GM12872 (cell line): Measurements from ENCODE around the gene RFTN2.

Experiments used
- CTCF ChIP-seq: IDR thresholded peaks from 3 replicates; pipeline ENCODE4 v1.5.1; 2011; ENCODE audit warnings: low read depth, mild to moderate bottlenecking, low read length, moderate library complexity; ENCODE audit not compliant: insufficient read depth

The RFTN2 gene

GRCh38 chr2:197591339-197592072, 83.9 kb downstream of the RFTN2 start:
- TF ChIP-seq CTCF, result no peak

- TF ChIP-seq CTCF, result no peak
Observed at GRCh38 chr2:197577446-197577845, 97.9 kb downstream of the RFTN2 start.

- TF ChIP-seq CTCF, result no peak
Observed at GRCh38 chr2:197576631-197577030, 98.8 kb downstream of the RFTN2 start.

- TF ChIP-seq CTCF, result no peak
Observed at GRCh38 chr2:197575987-197576386, 99.4 kb downstream of the RFTN2 start.

GRCh38 chr2:197573608-197574007, 101.8 kb downstream of the RFTN2 start:
- no peak for TF ChIP-seq CTCF

GRCh38 chr2:197571627-197572271, 103.6 kb downstream of the RFTN2 start:
- no peak for TF ChIP-seq CTCF

GRCh38 chr2:197560146-197560665, 115.2 kb downstream of the RFTN2 start:
- TF ChIP-seq CTCF, result no peak
